NCI-H146 treated with DMSO at 0.1 percent for 48 hours (cell line): ENCODE data around the gene GUCA2B.

Experiments
- DNase-seq: peaks from one replicate; lab custom pipeline; 2025; ENCODE audit not compliant: unreplicated experiment; lab: John Stamatoyannopoulos, UW

The GUCA2B gene

DNA sequence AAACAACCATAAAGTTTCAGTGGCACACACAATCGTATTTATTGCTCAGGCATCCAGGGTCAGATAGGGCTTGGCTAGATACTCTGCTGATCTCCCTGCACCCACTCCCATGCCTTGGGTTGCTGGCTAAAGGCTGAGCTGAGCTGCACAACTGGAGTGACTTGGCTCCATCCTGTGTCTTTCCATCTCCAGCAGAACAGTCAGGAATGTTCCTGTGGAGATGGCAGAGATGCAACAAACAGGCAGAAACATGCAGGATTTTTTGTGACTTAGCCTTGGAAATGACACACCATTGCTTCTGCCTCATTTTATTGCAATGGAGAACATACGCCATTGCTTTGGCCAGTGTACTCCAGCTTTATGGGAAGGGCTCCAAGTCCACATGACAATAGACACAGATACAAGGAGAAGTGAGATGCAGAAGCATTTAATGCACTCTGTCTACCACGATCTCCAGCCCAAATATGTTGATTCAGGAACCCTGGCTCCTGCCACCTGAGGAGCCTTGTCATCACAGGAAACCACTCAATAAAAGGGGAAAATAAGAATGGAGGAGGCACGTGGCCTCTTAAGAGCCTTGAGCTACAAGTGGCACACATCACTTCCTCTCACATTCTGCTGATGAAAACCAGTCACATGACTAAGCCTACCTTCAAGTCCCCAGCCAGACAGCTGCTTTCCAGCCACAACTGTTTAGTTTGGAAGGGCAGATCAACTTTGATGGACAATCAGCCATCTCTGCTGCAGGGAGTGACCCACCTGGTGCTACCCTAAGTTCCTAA is 10.1 kb upstream of the GUCA2B start:
- no peak for DNase-seq

GRCh38 chr1:42143896-42144710 is 9.1 kb upstream of the GUCA2B start:
- no peak for DNase-seq

DNA sequence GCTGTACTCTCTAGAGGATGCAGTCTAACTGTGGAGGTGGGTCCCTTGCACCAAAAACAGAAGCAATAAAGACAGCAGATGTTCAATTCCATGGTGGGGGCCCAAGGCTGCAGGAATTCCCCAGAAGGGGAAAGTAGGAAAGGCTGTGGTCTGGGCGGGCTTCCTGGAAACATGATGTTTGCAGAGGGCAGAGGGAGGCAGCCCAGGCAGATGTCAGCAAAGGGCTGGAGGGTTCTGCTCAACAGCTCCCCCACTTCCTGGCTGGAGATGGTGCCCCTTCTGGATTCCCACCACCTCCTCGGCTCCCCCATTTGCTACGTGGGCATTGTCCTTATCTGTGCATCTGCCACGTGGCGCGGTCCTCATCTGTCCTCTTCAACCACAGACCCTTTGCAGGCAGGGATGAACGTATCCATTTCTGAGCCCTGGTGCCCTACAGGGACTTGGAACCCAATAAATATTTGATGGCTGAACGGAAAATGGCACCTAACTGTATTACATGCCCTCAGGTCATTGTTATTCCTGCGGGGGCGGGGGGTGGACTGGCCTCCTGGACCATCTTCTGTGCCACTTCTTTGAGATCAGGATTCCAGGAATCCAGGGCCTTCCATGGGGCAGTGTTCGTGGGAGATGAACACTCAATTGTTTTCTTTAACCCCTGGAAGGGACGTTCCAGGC is 8.4 kb upstream of the GUCA2B start:
- DNase-seq, result no peak

- no peak for DNase-seq
Measured at GRCh38 chr1:42145389-42145716, 7.9 kb upstream of the GUCA2B start.

- DNase-seq, result no peak
Measured at GRCh38 chr1:42145764-42146625, 7.2 kb upstream of the GUCA2B start.

DNA sequence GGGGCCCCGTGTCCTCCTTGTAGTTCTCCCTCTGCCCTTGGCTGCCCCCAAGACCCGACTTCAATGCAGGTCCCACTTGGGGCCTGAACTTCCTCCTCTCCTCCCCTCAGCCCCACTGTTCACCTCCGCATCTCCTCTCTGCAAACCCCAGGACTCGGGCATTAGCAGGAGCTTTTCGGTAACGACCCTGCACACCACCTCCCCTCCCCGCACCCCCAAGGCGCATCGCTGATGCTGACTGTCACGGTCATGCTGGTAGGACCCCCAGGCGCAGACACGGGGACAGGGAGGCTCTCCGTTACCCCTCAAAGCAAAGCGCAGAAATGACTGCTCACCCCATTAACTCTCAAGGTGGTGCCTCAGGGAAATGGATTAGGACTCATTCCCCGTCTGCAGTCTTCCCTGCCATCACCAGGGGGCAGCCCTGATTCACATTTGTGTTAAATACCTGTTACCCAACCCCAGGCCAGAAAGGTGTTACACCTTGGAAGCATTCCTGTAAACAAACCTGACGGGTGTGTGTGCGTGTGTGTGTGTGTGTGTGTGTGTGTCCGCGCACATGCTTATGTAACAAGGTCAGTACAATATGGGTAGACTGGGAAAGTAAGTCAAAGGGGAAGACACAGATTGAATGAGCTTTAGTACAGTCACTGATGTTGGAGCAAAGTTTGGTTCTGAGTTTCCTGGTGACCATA is 6.4 kb upstream of the GUCA2B start:
- peak; percentile 40 for DNase-seq

GRCh38 chr1:42148166-42148565 is 5.0 kb upstream of the GUCA2B start:
- DNase-seq, result no peak

DNA sequence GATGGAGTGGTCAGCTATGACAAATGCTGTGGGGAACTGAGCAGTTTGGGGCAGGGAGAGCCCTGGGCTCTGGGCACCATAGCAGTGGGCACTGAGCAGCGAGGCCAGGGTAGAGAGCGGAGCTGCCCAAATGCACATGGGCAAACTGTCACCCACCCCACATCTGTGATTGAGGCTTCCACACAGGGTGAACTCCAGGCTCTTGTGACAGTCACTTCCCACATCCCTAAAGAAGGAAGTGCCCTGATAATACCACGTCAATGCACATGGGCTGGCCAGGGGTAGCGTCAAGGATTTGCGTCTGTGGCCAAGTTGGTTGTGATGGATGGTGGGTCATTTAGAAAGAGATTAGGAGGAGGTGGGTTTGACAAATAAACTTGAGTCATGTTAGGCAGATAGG is 2.6 kb upstream of the GUCA2B start:
- no peak for DNase-seq

GRCh38 chr1:42152119-42152518 is 1.1 kb upstream of the GUCA2B start:
- DNase-seq, result no peak

GRCh38 chr1:42153624-42154023 is 414 bp downstream of the GUCA2B start:
- no peak for DNase-seq

- DNase-seq, result no peak
Measured at GRCh38 chr1:42154685-42155084, 1.5 kb downstream of the GUCA2B start.

- DNase-seq, result no peak
Measured at GRCh38 chr1:42155362-42155761, 2.2 kb downstream of the GUCA2B start.

- DNase-seq, result no peak
Measured at GRCh38 chr1:42157667-42158066, 4.5 kb downstream of the GUCA2B start.

DNA sequence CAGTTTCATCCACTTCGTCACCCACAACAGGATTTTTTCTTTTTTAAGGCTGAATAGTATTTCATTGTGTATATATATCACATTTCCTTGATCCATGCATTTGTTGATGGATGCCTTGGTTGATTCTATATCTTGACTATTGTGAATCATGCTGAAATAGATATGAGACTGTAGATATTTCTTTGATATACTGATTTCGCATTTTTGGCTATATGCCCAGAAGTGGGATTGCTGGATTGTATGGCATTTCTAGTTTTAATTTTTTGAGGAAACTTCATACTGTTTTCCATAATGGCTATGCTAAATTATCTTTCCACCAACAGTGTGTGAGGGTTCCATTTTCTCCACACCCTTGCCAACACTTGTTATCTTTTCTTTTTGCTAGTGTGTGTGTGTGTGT is 5.0 kb downstream of the GUCA2B start:
- no peak for DNase-seq

DNA sequence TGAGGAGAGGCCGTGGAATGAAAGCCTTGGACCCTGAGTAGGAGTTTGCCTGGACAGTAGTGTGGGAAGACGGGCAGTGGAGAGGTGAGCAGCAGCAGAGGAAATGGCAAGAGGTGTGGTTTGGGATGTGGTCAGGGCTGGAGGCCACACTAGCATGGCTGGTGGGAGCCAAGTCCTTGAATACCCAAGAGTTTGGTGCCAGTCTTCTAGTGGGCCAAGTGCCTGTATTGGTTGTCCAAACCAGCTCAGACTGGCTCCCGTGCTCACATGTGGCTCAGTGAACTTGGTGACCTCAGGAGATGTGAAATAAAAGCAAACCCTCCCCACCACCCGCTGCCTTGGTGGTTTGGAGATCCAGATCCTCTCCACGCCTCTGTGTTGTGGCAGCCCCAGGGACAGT is 9.0 kb downstream of the GUCA2B start:
- no peak for DNase-seq

- DNase-seq, result no peak
Measured at GRCh38 chr1:42163114-42163513, 9.9 kb downstream of the GUCA2B start.

GRCh38 chr1:42163536-42164503 is 10.6 kb downstream of the GUCA2B start:
- DNase-seq, result no peak

GRCh38 chr1:42164551-42165420 is 11.6 kb downstream of the GUCA2B start, which contains the start of gene GUCA2A:
GUCA2A (minus strand) TSS chr1:42164745; CDS start chr1:42164712, 33 bp downstream.
- DNase-seq, result no peak
